Measurements from ENCODE around the gene SUPT6H.
"Not testable (repeated sequence)": the region's sequence is repeated elsewhere in the genome, so short reads cannot be mapped to it uniquely, and the experiment has no call there.

Gene SUPT6H

DNA sequence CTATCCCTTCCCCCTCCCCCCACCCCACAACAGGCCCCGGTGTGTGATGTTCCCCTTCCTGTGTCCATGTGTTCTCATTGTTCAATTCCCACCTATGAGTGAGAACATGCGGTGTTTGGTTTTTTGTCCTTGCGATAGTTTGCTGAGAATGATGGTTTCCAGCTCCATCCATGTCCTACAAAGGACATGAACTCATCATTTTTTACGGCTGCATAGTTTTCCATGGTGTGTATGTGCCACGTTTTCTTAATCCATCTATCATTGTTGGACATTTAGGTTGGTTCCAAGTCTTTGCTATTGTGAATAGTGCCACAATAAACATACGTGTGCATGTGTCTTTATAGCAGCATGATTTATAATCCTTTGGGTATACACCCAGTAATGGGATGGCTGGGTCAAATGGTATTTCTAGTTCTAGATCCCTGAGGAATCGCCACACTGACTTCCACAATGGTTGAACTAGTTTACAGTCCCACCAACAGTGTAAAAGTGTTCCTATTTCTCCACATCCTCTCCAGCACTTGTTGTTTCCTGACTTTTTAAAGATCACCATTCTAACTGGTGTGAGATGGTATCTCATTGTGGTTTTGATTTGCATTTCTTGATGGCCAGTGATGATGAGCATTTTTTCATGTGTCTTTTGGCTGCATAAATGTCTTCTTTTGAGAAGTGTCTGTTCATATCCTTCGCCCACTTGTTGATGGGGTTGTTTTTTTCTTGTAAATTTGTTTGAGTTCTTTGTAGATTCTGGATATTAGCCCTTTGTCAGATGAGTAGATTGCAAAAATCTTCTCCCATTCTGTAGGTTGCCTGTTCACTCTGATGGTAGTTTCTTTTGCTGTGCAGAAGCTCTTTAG is 74.1 kb downstream of the SUPT6H start:
- not testable (repeated sequence) for DNase-seq (ENCODE audit: low spot score)

DNA sequence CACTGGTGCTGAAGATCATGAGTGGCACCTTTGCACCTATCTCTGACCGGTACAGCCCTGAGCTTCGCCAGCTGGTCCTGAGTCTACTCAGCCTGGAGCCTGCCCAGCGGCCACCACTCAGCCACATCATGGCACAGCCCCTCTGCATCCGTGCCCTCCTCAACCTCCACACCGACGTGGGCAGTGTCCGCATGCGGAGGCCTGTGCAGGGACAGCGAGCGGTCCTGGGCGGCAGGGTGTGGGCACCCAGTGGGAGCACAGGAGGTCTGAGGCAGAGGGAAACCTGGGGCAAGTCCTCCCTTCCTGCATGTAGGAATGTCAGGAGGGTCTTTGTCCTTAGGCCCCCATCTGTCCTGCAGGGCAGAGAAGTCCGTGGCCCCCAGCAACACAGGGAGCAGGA is 75.3 kb downstream of the SUPT6H start:
- DNase-seq (ENCODE audit: low spot score) = no peak

DNA sequence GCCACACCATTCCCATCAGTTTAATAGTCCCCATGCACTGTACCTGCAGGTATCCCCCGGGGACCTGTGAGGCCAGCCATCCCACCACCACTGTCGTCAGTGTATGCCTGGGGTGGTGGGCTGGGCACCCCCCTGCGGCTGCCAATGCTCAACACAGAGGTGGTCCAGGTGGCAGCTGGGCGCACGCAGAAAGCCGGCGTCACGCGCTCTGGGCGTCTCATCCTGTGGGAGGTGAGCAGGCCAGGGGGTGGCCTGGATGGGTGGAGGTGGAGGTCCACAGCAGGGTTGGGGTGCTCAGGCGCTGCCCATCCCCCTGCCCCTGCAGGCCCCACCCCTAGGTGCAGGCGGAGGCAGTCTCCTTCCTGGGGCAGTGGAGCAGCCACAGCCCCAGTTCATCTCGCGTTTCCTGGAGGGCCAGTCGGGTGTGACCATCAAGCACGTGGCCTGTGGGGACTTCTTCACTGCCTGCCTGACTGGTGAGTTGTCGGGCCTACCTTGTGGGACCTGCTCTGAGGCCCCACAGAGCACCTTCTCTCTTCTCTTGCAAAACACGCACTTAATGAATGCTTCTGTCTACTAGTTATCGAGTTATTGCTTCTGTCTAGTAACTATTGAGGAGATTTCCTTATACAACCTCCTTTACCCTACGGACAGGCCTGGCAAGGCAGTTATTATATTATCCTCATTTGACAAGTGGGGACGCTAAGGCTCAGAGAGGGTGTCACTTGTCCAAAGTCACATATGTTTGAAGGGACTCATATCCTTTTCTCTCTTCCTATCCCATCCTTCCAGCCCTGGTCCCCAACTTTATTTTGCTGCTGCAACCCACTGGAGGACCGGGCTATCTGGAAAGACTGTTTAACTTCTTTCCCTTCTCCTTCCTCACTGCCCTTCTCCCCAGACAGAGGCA is 76.0 kb downstream of the SUPT6H start:
- DNase-seq (ENCODE audit: low spot score) = no peak

- DNase-seq (ENCODE audit: low spot score) = no peak
Measured at GRCh38 chr17:28738680-28739384, 76.8 kb downstream of the SUPT6H start.

DNA sequence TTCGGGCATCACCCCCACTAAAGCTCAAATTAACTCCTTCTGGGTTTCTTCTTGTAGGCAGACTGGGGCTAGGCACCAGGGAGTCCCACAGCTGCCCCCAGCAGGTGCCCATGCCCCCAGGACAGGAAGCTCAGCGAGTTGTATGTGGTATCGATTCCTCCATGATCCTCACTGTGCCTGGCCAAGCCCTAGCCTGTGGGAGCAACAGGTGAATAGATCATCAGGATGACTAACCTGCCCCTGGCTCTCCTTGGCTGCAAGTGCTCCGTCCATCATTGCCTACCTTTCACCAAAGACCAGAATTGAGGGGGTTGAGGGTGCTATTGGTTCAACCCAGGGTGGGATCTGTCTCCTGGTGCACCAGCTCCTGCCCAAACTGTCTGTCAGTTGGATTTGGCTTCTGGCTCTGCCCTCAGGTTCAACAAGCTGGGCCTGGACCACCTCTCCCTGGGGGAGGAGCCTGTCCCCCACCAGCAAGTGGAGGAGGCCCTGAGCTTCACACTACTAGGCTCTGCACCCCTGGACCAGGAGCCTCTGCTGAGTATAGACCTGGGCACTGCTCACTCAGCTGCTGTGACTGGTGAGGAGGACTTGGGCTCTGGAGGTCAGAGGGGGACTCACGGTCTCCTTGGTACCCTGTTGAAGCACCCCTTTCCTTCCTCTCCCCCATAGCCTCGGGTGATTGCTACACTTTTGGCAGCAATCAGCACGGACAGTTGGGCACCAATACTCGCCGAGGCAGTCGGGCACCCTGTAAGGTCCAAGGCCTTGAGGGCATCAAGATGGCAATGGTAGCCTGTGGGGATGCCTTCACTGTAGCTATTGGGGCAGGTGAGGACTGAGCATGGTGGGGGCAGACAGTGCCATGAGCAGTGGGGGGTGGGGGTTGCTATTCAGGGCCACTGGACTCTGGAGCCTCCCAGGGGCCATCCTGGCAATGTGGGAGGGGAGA is 78.7 kb downstream of the SUPT6H start:
- DNase-seq (ENCODE audit: low spot score) = no peak

DNA sequence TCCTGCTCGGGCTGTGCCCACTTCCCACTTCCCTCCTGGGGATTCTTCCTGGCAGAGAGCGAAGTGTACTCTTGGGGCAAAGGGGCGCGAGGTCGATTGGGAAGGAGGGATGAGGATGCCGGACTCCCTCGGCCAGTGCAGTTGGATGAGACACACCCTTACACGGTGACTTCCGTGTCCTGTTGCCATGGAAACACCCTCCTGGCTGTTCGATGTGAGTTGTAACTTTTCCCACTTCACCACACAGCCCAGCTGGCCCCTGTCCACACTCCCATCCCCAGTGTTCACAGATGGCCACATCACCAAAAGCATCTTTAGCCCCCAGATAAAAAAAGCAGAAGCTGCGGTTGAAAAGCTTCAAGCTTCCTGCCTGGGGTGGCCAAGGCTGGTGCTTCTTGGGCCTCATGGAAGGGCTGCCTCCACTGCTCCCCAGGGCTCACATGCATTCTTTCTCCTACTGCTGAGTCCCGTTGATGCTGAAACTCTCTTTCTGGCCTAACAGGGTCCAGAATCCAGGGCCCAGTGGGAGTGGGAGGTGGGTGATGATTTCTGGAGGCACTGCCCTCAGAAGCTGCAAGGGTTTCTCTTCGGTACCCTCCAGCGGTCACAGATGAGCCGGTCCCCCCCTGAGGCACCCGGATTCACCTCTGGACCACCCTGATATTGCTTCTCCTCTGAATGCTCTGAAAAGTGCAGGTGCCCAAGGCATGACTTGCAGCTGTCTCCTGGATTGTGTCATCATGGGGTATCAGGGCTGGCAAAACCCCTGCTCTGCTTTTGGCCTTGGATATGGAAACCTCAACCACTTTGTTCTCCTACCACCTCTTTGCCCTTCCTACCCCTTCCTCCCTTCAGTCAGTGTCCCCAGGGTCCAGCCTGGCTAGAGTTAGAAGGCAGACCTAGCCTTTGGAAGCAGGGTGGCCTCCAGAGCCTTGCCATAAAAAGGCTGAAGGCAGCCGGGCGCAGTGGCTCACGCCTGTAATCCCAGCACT is 79.6 kb downstream of the SUPT6H start:
- DNase-seq (ENCODE audit: low spot score) = no peak

DNA sequence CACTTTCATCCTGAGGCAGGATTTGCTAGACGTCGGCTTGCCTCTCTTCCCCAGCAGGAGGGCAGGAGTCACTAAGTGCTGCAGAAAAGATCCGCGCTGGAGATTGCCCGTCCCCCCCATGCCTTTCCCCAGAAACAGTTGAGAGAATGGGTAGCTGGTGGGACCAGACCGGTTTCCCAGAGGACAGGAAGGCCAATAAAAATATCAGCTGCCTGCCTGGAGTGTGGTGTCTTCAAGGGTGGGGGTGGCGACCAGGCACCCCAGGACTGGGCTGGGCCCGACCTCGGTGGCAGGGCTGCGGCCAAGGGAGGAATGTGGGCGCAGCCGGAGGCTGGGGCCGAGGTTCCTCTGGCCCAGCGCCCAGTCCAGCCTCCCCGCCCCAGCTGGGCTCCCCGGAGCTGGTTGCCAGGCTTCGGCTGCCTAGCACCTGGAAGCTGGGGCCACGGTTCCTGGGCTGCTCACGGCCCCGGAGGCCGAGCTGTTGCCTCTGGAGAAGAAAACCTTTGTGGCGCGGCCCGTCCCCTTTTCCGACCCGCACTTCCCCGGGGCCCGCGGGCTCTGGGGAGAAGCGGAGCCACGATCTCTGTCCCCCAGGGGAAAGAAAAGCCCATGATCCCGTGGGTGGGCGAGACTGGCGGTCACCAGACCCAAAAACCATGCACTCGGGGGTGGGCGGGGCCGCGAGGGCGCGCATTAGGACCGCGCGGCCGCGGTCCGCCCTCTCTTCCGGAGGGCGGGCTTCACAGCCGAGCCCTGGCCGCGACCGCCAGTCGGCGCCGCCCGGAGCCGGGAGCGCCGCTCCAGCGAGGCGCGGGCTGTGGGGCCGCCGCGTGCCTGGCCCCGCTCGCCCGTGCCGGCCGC is 81.5 kb downstream of the SUPT6H start, which contains the start of gene TRAF4:
TRAF4 (plus strand) TSS at position 769 of the 861 bp plus-strand sequence. CDS start 102 bp downstream, outside the sequence.
- peak; percentile 84 for DNase-seq (ENCODE audit: low spot score)

GRCh38 chr17:28744104-28744971 is 82.3 kb downstream of the SUPT6H start:
- peak; percentile 74 for DNase-seq (ENCODE audit: low spot score)

- peak; percentile 53 for DNase-seq (ENCODE audit: low spot score)
Measured at GRCh38 chr17:28744972-28745785, 83.2 kb downstream of the SUPT6H start.

- DNase-seq (ENCODE audit: low spot score) = no peak
Measured at GRCh38 chr17:28745786-28746411, 83.9 kb downstream of the SUPT6H start.

GRCh38 chr17:28746611-28747050 is 84.6 kb downstream of the SUPT6H start:
- peak; percentile 57 for DNase-seq (ENCODE audit: low spot score)

- no peak for DNase-seq (ENCODE audit: low spot score)
Measured at GRCh38 chr17:28747051-28747691, 85.2 kb downstream of the SUPT6H start.

- DNase-seq (ENCODE audit: low spot score) = no peak
Measured at GRCh38 chr17:28747801-28748750, 86.1 kb downstream of the SUPT6H start.

- no peak for DNase-seq (ENCODE audit: low spot score)
Measured at GRCh38 chr17:28748852-28749515, 87.0 kb downstream of the SUPT6H start.
